Breast epithelium (tissue), 3 donors: ENCODE measurements around the gene WFIKKN1.

Source experiments
- CTCF ChIP-seq, 3 donors: fragments of 450-650 bp; IDR thresholded peaks; one replicate each; pipeline ENCODE4 v1.5.1; 2016 to 2017; ENCODE audit warnings: antibody characterized with exemption in 3 of 3, mild to moderate bottlenecking in 3 of 3, moderate library complexity in 3 of 3
- POLR2A ChIP-seq: fragments of 450-650 bp; IDR thresholded peaks from one replicate; pipeline ENCODE4 v1.6.1; 2016; ENCODE audit warnings: antibody characterized with exemption, mild to moderate bottlenecking, moderate library complexity
- POLR2AphosphoS5 ChIP-seq, 3 donors: sonication (generic); formaldehyde crosslinking; IDR thresholded peaks; one replicate each; pipeline ENCODE4 v1.6.1; 2017; ENCODE audit warnings: antibody characterized with exemption in 3 of 3

GRCh38 chr16:596736-597060 lies 34.1 kb upstream of the WFIKKN1 start:
- no peak for TF ChIP-seq CTCF (IDR thresholded peaks at IDR 0.05)
- no peak for TF ChIP-seq POLR2AphosphoS5 (IDR thresholded peaks at IDR 0.05)
- no peak for TF ChIP-seq POLR2A
